HG03521 (cell line): Measurements from ENCODE around the gene PHOSPHO1.
"Not testable (repeated sequence)": the region's sequence is repeated elsewhere in the genome, so short reads cannot be mapped to it uniquely, and the experiment has no call there.

ENCODE experiments used
- ATAC-seq: cut with Tn5 transposase; IDR thresholded peaks from one replicate; pipeline ENCODE4 v1.9.1; 2021; ENCODE audit warnings: mild to moderate bottlenecking, moderate library complexity; ENCODE audit not compliant: unreplicated experiment

The PHOSPHO1 gene

GRCh38 chr17:49230636-49231562, at the start of gene PHOSPHO1:
TSS of gene PHOSPHO1 (minus strand) at chr17:49230787. CDS start at chr17:49226691, 4,096 bp downstream.
- ATAC-seq, result peak; percentile 85

- no peak for ATAC-seq
Measured at GRCh38 chr17:49280061-49280460, 49.5 kb upstream of the PHOSPHO1 start.

GRCh38 chr17:49279263-49280015, 48.9 kb upstream of the PHOSPHO1 start:
- ATAC-seq, result not testable (repeated sequence)

GRCh38 chr17:49278076-49278475, 47.5 kb upstream of the PHOSPHO1 start:
- ATAC-seq, result no peak

GRCh38 chr17:49277638-49278037, 47.1 kb upstream of the PHOSPHO1 start:
- ATAC-seq, result no peak

- ATAC-seq, result not testable (repeated sequence)
Measured at GRCh38 chr17:49275981-49276380, 45.4 kb upstream of the PHOSPHO1 start.

GRCh38 chr17:49269356-49269755, 38.8 kb upstream of the PHOSPHO1 start:
- no peak for ATAC-seq

GRCh38 chr17:49267912-49268311, 37.3 kb upstream of the PHOSPHO1 start:
- ATAC-seq, result no peak

GRCh38 chr17:49266233-49266632, 35.6 kb upstream of the PHOSPHO1 start:
- ATAC-seq, result no peak

GRCh38 chr17:49261540-49261939, 31.0 kb upstream of the PHOSPHO1 start:
- ATAC-seq, result not testable (repeated sequence)

- no peak for ATAC-seq
Measured at GRCh38 chr17:49260817-49261291, 30.3 kb upstream of the PHOSPHO1 start.

GRCh38 chr17:49260011-49260816, 29.6 kb upstream of the PHOSPHO1 start:
- ATAC-seq, result peak; percentile 40

- ATAC-seq, result no peak
Measured at GRCh38 chr17:49259663-49260010, 29.1 kb upstream of the PHOSPHO1 start.

- ATAC-seq, result no peak
Measured at GRCh38 chr17:49258394-49258793, 27.8 kb upstream of the PHOSPHO1 start.

- ATAC-seq, result no peak
Measured at GRCh38 chr17:49255125-49255524, 24.5 kb upstream of the PHOSPHO1 start.

- no peak for ATAC-seq
Measured at GRCh38 chr17:49254066-49254465, 23.5 kb upstream of the PHOSPHO1 start.

- ATAC-seq, result no peak
Measured at GRCh38 chr17:49252148-49252695, 21.6 kb upstream of the PHOSPHO1 start.

- ATAC-seq, result no peak
Measured at GRCh38 chr17:49249890-49250522, 19.4 kb upstream of the PHOSPHO1 start.

- no peak for ATAC-seq
Measured at GRCh38 chr17:49249292-49249794, 18.8 kb upstream of the PHOSPHO1 start.

GRCh38 chr17:49247944-49248343, 17.4 kb upstream of the PHOSPHO1 start:
- ATAC-seq, result no peak
